ENCODE data around the gene PNPLA5. TPM values are rescaled to one million over a fixed set of nuclear protein-coding genes. Genes with fewer than 3 reads are reported as not detected.

The PNPLA5 gene
- total RNA-seq, 4 donors from 2014 or later: 1.7 to 9.7 (median 4.8) TPM; not detected in 1

GRCh38 chr22:43925433-43926348 lies 33.9 kb upstream of the PNPLA5 start:
- TF ChIP-seq CTCF (IDR thresholded peaks at IDR 0.05) (no peak), POLR2A (IDR thresholded peaks at IDR 0.05) (no peak)
- no peak for DNase-seq (ENCODE audit: low spot score in 2 of 2)
- no peak overlapping the region for H3K4me3 ChIP-seq (ENCODE audit: low read depth, poor library complexity, severe bottlenecking)
- 53 to 54% methylated on average over 5 to 6 of the region's 6 CpGs for WGBS, 2 donors
- intact Hi-C loops (cut with DNase I; ENCODE audit: low total_unique reads): no loop called here

GRCh38 chr22:43924877-43925276 lies 33.1 kb upstream of the PNPLA5 start:
- 70% methylated on average over 7 of the region's 7 CpGs for WGBS, 2 donors
- TF ChIP-seq POLR2A (IDR thresholded peaks at IDR 0.05) (no peak), CTCF (IDR thresholded peaks at IDR 0.05) (no peak)
- intact Hi-C loops (cut with DNase I; ENCODE audit: low total_unique reads): no loop called here
- no peak for DNase-seq (ENCODE audit: low spot score in 2 of 2)
- no peak overlapping the region for H3K4me3 ChIP-seq (ENCODE audit: low read depth, poor library complexity, severe bottlenecking)

- DNase-seq (ENCODE audit: low spot score in 2 of 2): peak; percentile 83 to 98
- intact Hi-C loops (cut with DNase I; ENCODE audit: low total_unique reads): no loop called here
- WGBS, 2 donors: 0 to 5% methylated on average over 5 to 50 of the region's 100 CpGs
- peak within 1 kb of the TSS; percentile 25 for H3K4me3 ChIP-seq (ENCODE audit: low read depth, poor library complexity, severe bottlenecking)
- TF ChIP-seq POLR2A (IDR thresholded peaks at IDR 0.05): no peak
- no peak for TF ChIP-seq CTCF (IDR thresholded peaks at IDR 0.05)
Observed at GRCh38 chr22:43923631-43924464, 32.0 kb upstream of the PNPLA5 start, which contains the start of gene PNPLA3. PNPLA3 (plus strand) TSS chr22:43923805; CDS start chr22:43923912, 107 bp downstream.

GRCh38 chr22:43923191-43923590 lies 31.4 kb upstream of the PNPLA5 start:
- TF ChIP-seq POLR2A (IDR thresholded peaks at IDR 0.05) (no peak), CTCF (IDR thresholded peaks at IDR 0.05) (no peak)
- no peak overlapping the region for H3K4me3 ChIP-seq (ENCODE audit: low read depth, poor library complexity, severe bottlenecking)
- DNase-seq (ENCODE audit: low spot score in 2 of 2): no peak
- intact Hi-C loops (cut with DNase I; ENCODE audit: low total_unique reads): no loop called here
- WGBS, 2 donors: 2 to 6% methylated on average over 10 to 13 of the region's 13 CpGs

- no peak for DNase-seq (ENCODE audit: low spot score in 2 of 2)
- 67 to 100% methylated on average over 1 to 3 of the region's 3 CpGs for WGBS, 2 donors
- TF ChIP-seq POLR2A (IDR thresholded peaks at IDR 0.05) (no peak), CTCF (IDR thresholded peaks at IDR 0.05) (no peak)
- H3K4me3 ChIP-seq (ENCODE audit: low read depth, poor library complexity, severe bottlenecking): no peak overlapping the region
- intact Hi-C loops (cut with DNase I; ENCODE audit: low total_unique reads): no loop called here
Observed at GRCh38 chr22:43922123-43922522, 30.3 kb upstream of the PNPLA5 start.
